ENCODE measurements around the gene TOB2.

Gene TOB2

GRCh38 chr22:41415554-41415953 is 31.0 kb downstream of the TOB2 start:
- no peak overlapping the region for H2AFZ ChIP-seq (ENCODE audit: low read length)
- no peak overlapping the region for H3K4me3 ChIP-seq (ENCODE audit: low read length)
- H3K9me3 ChIP-seq (replicated peaks; ENCODE audit: insufficient read depth, low read length): no peaks in the 10 kb centered on the region
- H3K9me2 ChIP-seq (replicated peaks; ENCODE audit: insufficient read depth, low read length): no peaks in the 10 kb centered on the region
- H3K4me2 ChIP-seq (ENCODE audit: low read depth, low read length): no peak overlapping the region
- H3K36me3 ChIP-seq (replicated peaks; ENCODE audit: insufficient read depth, low read length): no peaks in the 10 kb centered on the region
- H4K20me1 ChIP-seq (ENCODE audit: insufficient read depth, low read length): no peaks in the 10 kb centered on the region
- H3K4me1 ChIP-seq (ENCODE audit: low read length): peaks cover 10% of the 10 kb centered on the region
- no peak overlapping the region for H3K9ac ChIP-seq (ENCODE audit: low read length)
- H3K27me3 ChIP-seq (replicated peaks; ENCODE audit: insufficient read depth, low read length): no peaks in the 10 kb centered on the region
- peaks cover 18% of the 10 kb centered on the region for H3F3A ChIP-seq (ENCODE audit: insufficient read depth, low read length)
- peaks cover 24% of the 10 kb centered on the region for H3K79me2 ChIP-seq (ENCODE audit: low read length)
- H3K27ac ChIP-seq (ENCODE audit: low read length): no peak overlapping the region
- no peak for DNase-seq
- TF ChIP-seq EZH2phosphoT487 (IDR thresholded peaks at IDR 0.05; ENCODE audit: low read length) (no peak), EZH2 (optimal IDR thresholded peaks at IDR 0.05; ENCODE audit: low read depth, low read length) (no peak), CTCF (IDR thresholded peaks at IDR 0.05; ENCODE audit: low read length) (no peak)

DNA sequence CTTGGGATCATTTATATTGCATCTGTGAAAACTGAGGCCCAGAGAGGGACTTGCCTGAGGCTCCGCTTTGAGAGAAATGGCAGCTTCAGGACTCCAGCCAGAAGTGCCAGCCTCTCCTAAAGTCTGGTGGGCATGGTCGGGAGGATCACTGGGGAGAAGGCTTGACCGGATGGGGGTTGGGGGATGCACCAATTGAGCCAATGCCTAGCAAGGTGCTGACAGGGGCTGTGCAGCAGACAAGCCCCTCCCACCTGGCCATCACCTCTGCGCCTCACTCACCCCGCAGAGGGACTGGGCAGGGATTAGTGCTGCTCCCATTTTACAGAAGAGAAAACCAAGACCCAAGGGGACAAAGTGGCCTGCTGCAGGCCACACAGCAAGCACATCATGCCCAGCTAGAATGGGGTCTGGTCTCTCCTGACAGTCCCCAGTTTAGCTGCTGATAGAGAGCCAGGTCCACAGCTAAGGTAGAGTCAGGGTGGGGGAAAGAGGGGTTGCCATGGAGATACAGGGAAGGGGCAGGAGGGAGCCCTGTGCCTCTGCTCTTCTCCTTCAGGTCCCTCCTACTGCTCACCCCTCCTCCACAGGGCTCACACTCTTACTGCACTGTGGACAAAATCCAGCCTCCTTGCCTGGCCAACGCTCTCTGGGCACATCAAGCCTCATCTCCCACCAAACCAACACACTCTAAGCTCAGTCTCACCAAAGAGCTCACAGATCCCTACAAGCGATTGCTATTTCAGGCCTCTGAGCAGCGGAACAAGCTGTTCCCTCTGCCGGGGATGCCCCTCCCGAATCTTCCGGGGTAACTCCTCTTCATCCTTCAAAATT is 35.4 kb downstream of the TOB2 start:
- Histone ChIP-seq H3K27me3 (replicated peaks; ENCODE audit: insufficient read depth, low read length) (no peaks in the 10 kb centered on the region), H3K79me2 (ENCODE audit: low read length) (peaks cover 24% of the 10 kb centered on the region), H3K27ac (ENCODE audit: low read length) (no peak overlapping the region), H3K4me3 (ENCODE audit: low read length) (no peak overlapping the region), H4K20me1 (ENCODE audit: insufficient read depth, low read length) (no peaks in the 10 kb centered on the region), H2AFZ (ENCODE audit: low read length) (no peak overlapping the region), H3K9me3 (replicated peaks; ENCODE audit: insufficient read depth, low read length) (no peaks in the 10 kb centered on the region), H3K4me2 (ENCODE audit: low read depth, low read length) (no peak overlapping the region), H3K4me1 (ENCODE audit: low read length) (peaks cover 10% of the 10 kb centered on the region), H3K36me3 (replicated peaks; ENCODE audit: insufficient read depth, low read length) (no peaks in the 10 kb centered on the region), H3K9me2 (replicated peaks; ENCODE audit: insufficient read depth, low read length) (no peaks in the 10 kb centered on the region), H3K9ac (ENCODE audit: low read length) (no peak overlapping the region), H3F3A (ENCODE audit: insufficient read depth, low read length) (peaks cover 22% of the 10 kb centered on the region)
- DNase-seq: no peak
- TF ChIP-seq CTCF (IDR thresholded peaks at IDR 0.05; ENCODE audit: low read length) (no peak), EZH2 (optimal IDR thresholded peaks at IDR 0.05; ENCODE audit: low read depth, low read length) (no peak), EZH2phosphoT487 (IDR thresholded peaks at IDR 0.05; ENCODE audit: low read length) (no peak)

DNA sequence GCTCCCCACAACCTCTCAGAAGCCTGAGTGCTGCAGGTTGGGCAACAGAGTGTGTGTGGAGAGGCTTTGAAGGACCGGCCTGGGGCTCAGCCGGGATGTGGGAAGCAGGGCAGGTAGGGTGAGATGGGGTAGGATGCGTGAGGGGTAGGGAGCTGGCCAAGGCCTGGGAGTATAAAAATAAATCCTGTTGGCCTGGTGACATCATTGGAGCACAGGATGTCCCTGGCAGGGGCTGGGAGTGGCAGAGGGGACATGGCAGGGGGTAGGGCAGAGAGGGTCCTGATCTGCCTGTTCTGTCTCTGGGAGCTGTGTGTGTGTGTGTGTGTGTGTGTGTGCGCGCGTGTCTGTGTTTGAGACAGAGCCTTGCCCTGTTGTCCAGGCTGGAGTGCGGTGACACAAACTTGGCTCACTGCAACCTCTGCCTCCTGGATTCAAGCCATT is 36.3 kb downstream of the TOB2 start:
- Histone ChIP-seq H3K4me2 (ENCODE audit: low read depth, low read length) (no peak overlapping the region), H3K4me1 (ENCODE audit: low read length) (peaks cover 10% of the 10 kb centered on the region), H4K20me1 (ENCODE audit: insufficient read depth, low read length) (no peaks in the 10 kb centered on the region), H3F3A (ENCODE audit: insufficient read depth, low read length) (peaks cover 22% of the 10 kb centered on the region), H3K79me2 (ENCODE audit: low read length) (peaks cover 20% of the 10 kb centered on the region), H3K27me3 (replicated peaks; ENCODE audit: insufficient read depth, low read length) (no peaks in the 10 kb centered on the region), H3K27ac (ENCODE audit: low read length) (no peak overlapping the region), H3K9me3 (replicated peaks; ENCODE audit: insufficient read depth, low read length) (no peaks in the 10 kb centered on the region), H2AFZ (ENCODE audit: low read length) (no peak overlapping the region), H3K36me3 (replicated peaks; ENCODE audit: insufficient read depth, low read length) (no peaks in the 10 kb centered on the region), H3K4me3 (ENCODE audit: low read length) (no peak overlapping the region), H3K9me2 (replicated peaks; ENCODE audit: insufficient read depth, low read length) (no peaks in the 10 kb centered on the region), H3K9ac (ENCODE audit: low read length) (no peak overlapping the region)
- DNase-seq: no peak
- TF ChIP-seq EZH2phosphoT487 (IDR thresholded peaks at IDR 0.05; ENCODE audit: low read length) (no peak), EZH2 (optimal IDR thresholded peaks at IDR 0.05; ENCODE audit: low read depth, low read length) (no peak), CTCF (IDR thresholded peaks at IDR 0.05; ENCODE audit: low read length) (no peak)
